GM12878 (cell line): ENCODE measurements around the gene CTRB1. TPM values are rescaled to one million over a fixed set of nuclear protein-coding genes. Genes with fewer than 3 reads are reported as not detected.

Experiments used
- ATAC-seq: fragments of 200-7000 bp; cut with Tn5 transposase; 3 replicates; pipeline ENCODE4 v1.9.1; 2020; ENCODE audit warnings: mild to moderate bottlenecking, moderate library complexity
- BruUV-seq: library from RNA; stranded (reverse); fragments of 400-500 nt; replicated peaks from 2 replicates; lab custom pipeline; 2021; lab: Mats Ljungman, UMichigan
- CTCF ChIA-PET: fragments of 300-600 bp; sonication (Branson Sonifier 250); formaldehyde crosslinking; extraction: SDS; loops from one replicate; lab custom pipeline; 2021; ENCODE audit warnings: inconsistent platforms; lab: Yijun Ruan, JAX
- POLR2A ChIA-PET: fragments of 350-600 bp; formaldehyde crosslinking; extraction: SDS; loops from one replicate; lab custom pipeline; 2021; ENCODE audit warnings: inconsistent platforms; lab: Charles Lee
- RAD21 ChIA-PET: fragments of 300-600 bp; sonication (Branson Sonifier 250); formaldehyde crosslinking; loops from one replicate; lab custom pipeline; 2023; ENCODE audit warnings: antibody characterized with exemption; ENCODE audit not compliant: unreplicated experiment; lab: Charles Lee
- SMC1A ChIA-PET: fragments of 300-600 bp; sonication (Branson Sonifier 250); formaldehyde crosslinking; loops from one replicate; lab custom pipeline; 2023; ENCODE audit not compliant: unreplicated experiment, uncharacterized antibody; lab: Charles Lee
- DNase-seq: peaks from one replicate; pipeline ENCODE4 v3.0.0-alpha.2; 2011; ENCODE audit warnings: low read depth, low spot score
- FAIRE-seq: peaks from 3 replicates; lab custom pipeline; 2011; peaks lifted over from hg19 to GRCh38; lab: Jason Lieb, UNC
- H2AFZ ChIP-seq: 2 replicates; pipeline ENCODE4 v1.6.0; 2011; ENCODE audit warnings: low read depth, low read length, control low read depth; ENCODE audit not compliant: control insufficient read depth
- H3K27ac ChIP-seq: 2 replicates; pipeline ENCODE4 v1.5.1; 2011; ENCODE audit warnings: control low read depth; ENCODE audit not compliant: control insufficient read depth, insufficient read depth
- H3K27me3 ChIP-seq, 2 experiments: replicated peaks in 1 of 2; 2 replicates each; pipeline versions ENCODE4 v1.6.0 to v1.6.1; 2011; ENCODE audit warnings: low read length in 1 of 2; ENCODE audit not compliant: control insufficient read depth in 2 of 2, insufficient read depth in 2 of 2
- H3K36me3 ChIP-seq, 2 experiments: 2 replicates each; pipeline ENCODE4 v1.5.1; 2011; ENCODE audit warnings: low read length in 1 of 2; ENCODE audit not compliant: control insufficient read depth in 2 of 2, insufficient read depth in 2 of 2
- H3K4me1 ChIP-seq: 2 replicates; pipeline ENCODE4 v1.6.1; 2011; ENCODE audit warnings: mild to moderate bottlenecking, low read length, moderate library complexity, mixed read lengths; ENCODE audit not compliant: control insufficient read depth, insufficient read depth
- H3K4me2 ChIP-seq: 2 replicates; pipeline ENCODE4 v1.6.0; 2011; ENCODE audit warnings: control low read depth; ENCODE audit not compliant: control insufficient read depth, insufficient read depth
- H3K4me3 ChIP-seq: fragments of 200-600 bp; sonication (generic); 2 replicates; pipeline ENCODE4 v1.5.1; 2016
- H3K79me2 ChIP-seq: 2 replicates; pipeline ENCODE4 v1.6.0; 2011; ENCODE audit warnings: low read length; ENCODE audit not compliant: control insufficient read depth, insufficient read depth
- H3K9ac ChIP-seq: 2 replicates; pipeline ENCODE4 v1.8.0; 2011; ENCODE audit warnings: low read length, control low read depth, mixed read lengths; ENCODE audit not compliant: control insufficient read depth, insufficient read depth
- H3K9me3 ChIP-seq: replicated peaks from 3 replicates; pipeline ENCODE4 v1.5.1; 2011; ENCODE audit warnings: mild to moderate bottlenecking, low read length; ENCODE audit not compliant: control insufficient read depth, insufficient read depth
- H4K20me1 ChIP-seq: 2 replicates; pipeline ENCODE4 v1.6.0; 2011; ENCODE audit not compliant: control insufficient read depth, insufficient read depth
- CEBPZ ChIP-seq: fragments of 150-350 bp; IDR thresholded peaks from 2 replicates; pipeline ENCODE4 v1.6.1; 2016; ENCODE audit warnings: low read depth, low read length
- CHD2 ChIP-seq: IDR thresholded peaks from 2 replicates; pipeline ENCODE4 v1.6.1; 2011; ENCODE audit warnings: low read depth, low read length, improper control_type of control experiment, borderline replicate concordance
- CREB1 ChIP-seq: IDR thresholded peaks from 2 replicates; pipeline ENCODE4 v1.6.1; 2012; ENCODE audit warnings: low read depth, mild to moderate bottlenecking, inconsistent platforms
- FOXK2 ChIP-seq: fragments of 450-650 bp; IDR thresholded peaks from 2 replicates; pipeline ENCODE4 v1.6.1; 2017; ENCODE audit warnings: mild to moderate bottlenecking, moderate library complexity
- FOXM1 ChIP-seq: IDR thresholded peaks from 2 replicates; pipeline ENCODE4 v1.6.1; 2012; ENCODE audit warnings: low read depth, mild to moderate bottlenecking, inconsistent platforms, low read length, moderate library complexity
- MEF2A ChIP-seq: IDR thresholded peaks from 2 replicates; pipeline ENCODE4 v1.6.1; 2011; ENCODE audit warnings: low read depth, mild to moderate bottlenecking, low read length, moderate library complexity; ENCODE audit not compliant: insufficient read depth
- NKRF ChIP-seq: fragments of 450-650 bp; conservative IDR thresholded peaks from 2 replicates; pipeline ENCODE4 v1.6.1; 2017; ENCODE audit warnings: mild to moderate bottlenecking, moderate library complexity
- PML ChIP-seq: IDR thresholded peaks from 2 replicates; pipeline ENCODE4 v1.6.1; 2012; ENCODE audit warnings: low read length, inconsistent platforms
- YBX1 ChIP-seq: fragments of 450-650 bp; IDR thresholded peaks from 2 replicates; pipeline ENCODE4 v1.6.1; 2016; ENCODE audit warnings: antibody characterized with exemption
- ZBED1 ChIP-seq: IDR thresholded peaks from 2 replicates; pipeline ENCODE4 v1.6.1; 2016; ENCODE audit warnings: borderline replicate concordance
- ZBTB40 ChIP-seq: fragments of 450-650 bp; IDR thresholded peaks from 2 replicates; pipeline ENCODE4 v1.6.1; 2016; ENCODE audit warnings: mild to moderate bottlenecking, moderate library complexity, borderline replicate concordance
- WGBS: methylation state at CpG from one replicate; pipeline ENCODE4 v1.1.6; 2016; ENCODE audit warnings: low lambda C conversion rate; ENCODE audit not compliant: insufficient replicate concordance, insufficient coverage; ENCODE audit errors: missing lambda C conversion rate; 5-methylcytosine and 5-hydroxymethylcytosine counted together
- in situ Hi-C: fragments of 300-500 bp; cut with MboI; formaldehyde crosslinking; loops from 9 replicates; pipeline ENCODE4 v1.14.3; 2018; ENCODE audit warnings: mixed read lengths
- intact Hi-C: fragments of 100-400 bp; cut with micrococcal nuclease; formaldehyde crosslinking; loops from one replicate; pipeline ENCODE4 v1.14.2; 2022; ENCODE audit not compliant: unreplicated experiment
- polyA plus RNA-seq, 11 experiments: library from polyadenylated mRNA; depleted of rRNA in 4 of 11; unstranded in 6 of 11; stranded (reverse) in 5 of 11; fragments of >200 nt; fragmentation: Nextera tagmentation in 4 of 11; fragmentation: Illumina TruSeq in 1 of 11; extraction: Ambion mirVana in 4 of 11; extraction: Trizol in 1 of 11; gene quantifications; 1 replicate in 1 of 11; 2 replicates in 10 of 11; pipeline versions ENCODE4 v1.2.1 to v1.2.3, GENCODE V29; 2011 to 2016; ENCODE audit warnings: inconsistent platforms in 2 of 11, missing spikeins in 2 of 11, low read depth in 1 of 11
- total RNA-seq, 4 experiments: library from RNA; depleted of rRNA in 3 of 4; stranded (reverse); fragments of >200 nt in 3 of 4; fragmentation: Illumina TruSeq in 1 of 4; extraction: Trizol in 1 of 4; gene quantifications; 2 replicates each; pipeline versions ENCODE4 v1.2.1 to v1.2.3, GENCODE V29; 2013 to 2021

Gene CTRB1
- total and polyA plus RNA-seq, 10 of the 15 experiments (the other 5 are each of a cell fraction or from before 2014, with no cell fraction given), result 0.28 to 4.4 TPM; not detected in 8

GRCh38 chr16:75226550-75227360 is 8.0 kb downstream of the CTRB1 start (continued):
- TF ChIP-seq CEBPZ, result no peak
- no peak for TF ChIP-seq YBX1
- no peak for TF ChIP-seq FOXK2

- no peaks in the 10 kb centered on the region for H3K4me1 ChIP-seq
- H3K79me2 ChIP-seq, result no peaks in the 10 kb centered on the region
- H3K27ac ChIP-seq, result no peak overlapping the region
- intact Hi-C loops, result no loop called here
- no peaks in the 10 kb centered on the region for H4K20me1 ChIP-seq
- ChIA-PET POLR2A (interaction anchor here (0.5 kb wide), 1 partner anchor 571 kb away, joined by 4 read pairs; no protein-coding TSS in a partner anchor), CTCF (no interaction called here), SMC1A (interaction anchor here (1.2 kb wide), 1 partner anchor 158 kb away, joined by 3 read pairs; no protein-coding TSS in a partner anchor), RAD21 (no interaction called here)
- no peaks in the 10 kb centered on the region for H3K27me3 ChIP-seq
- no peak for ATAC-seq
- no peak for FAIRE-seq
- H3K9me3 ChIP-seq, result no peaks in the 10 kb centered on the region
- DNase-seq, result no peak
- in situ Hi-C loops, result no loop called here
- WGBS, result 60% methylated on average over 18 of the region's 18 CpGs
- H3K9ac ChIP-seq, result no peak overlapping the region
- no peak overlapping the region for H3K4me2 ChIP-seq
- no peaks in the 10 kb centered on the region for H3K36me3 ChIP-seq
- BruUV-seq, result no TSS peak
- H3K4me3 ChIP-seq, result no peak overlapping the region
- no peak overlapping the region for H2AFZ ChIP-seq
- TF ChIP-seq ZBED1 (no peak), FOXM1 (no peak), PML (no peak), ZBTB40 (no peak), CHD2 (no peak), NKRF (no peak), MEF2A (no peak), CREB1 (no peak)
Measured at GRCh38 chr16:75227361-75228142, 8.8 kb downstream of the CTRB1 start.
